DMS114 treated with DMSO at 0.1 percent for 48 hours (cell line): ENCODE results near the gene GAS6.

Experiments used
- DNase-seq: peaks from one replicate; lab custom pipeline; 2025; ENCODE audit not compliant: unreplicated experiment; lab: John Stamatoyannopoulos, UW

Gene GAS6

GRCh38 chr13:113781571-113781970 lies 82.3 kb downstream of the GAS6 start:
- no peak for DNase-seq

- no peak for DNase-seq
Observed at GRCh38 chr13:113777311-113778260, 86.3 kb downstream of the GAS6 start.

GRCh38 chr13:113776231-113777125 lies 87.4 kb downstream of the GAS6 start:
- no peak for DNase-seq

GRCh38 chr13:113775451-113776145 lies 88.3 kb downstream of the GAS6 start:
- no peak for DNase-seq

- no peak for DNase-seq
Observed at GRCh38 chr13:113774177-113775107, 89.4 kb downstream of the GAS6 start.

GRCh38 chr13:113771709-113772331 lies 92.1 kb downstream of the GAS6 start:
- DNase-seq = no peak

GRCh38 chr13:113770937-113771336 lies 92.9 kb downstream of the GAS6 start:
- no peak for DNase-seq
